KOPT-K1 (cell line): ENCODE measurements around the gene MZT2A.
"Not testable (repeated sequence)": the region's sequence is repeated elsewhere in the genome, so short reads cannot be mapped to it uniquely, and the experiment has no call there.

Experiments
- H3K27ac ChIP-seq: fragments of 200-600 bp; sonication (generic); 2 replicates; pipeline ENCODE4 v1.5.1; 2016; ENCODE audit warnings: antibody characterized with exemption, mild to moderate bottlenecking, low read depth, low read length; ENCODE audit not compliant: poor library complexity, severe bottlenecking
- H3K36me3 ChIP-seq: fragments of 200-600 bp; sonication (generic); 2 replicates; pipeline ENCODE4 v1.5.1; 2017; ENCODE audit warnings: antibody characterized with exemption, mild to moderate bottlenecking, low read length, moderate library complexity; ENCODE audit not compliant: insufficient read depth
- H3K9me3 ChIP-seq: fragments of 200-600 bp; sonication (generic); 2 replicates; pipeline ENCODE4 v1.5.1; 2017; ENCODE audit warnings: antibody characterized with exemption, low read length, mild to moderate bottlenecking; ENCODE audit not compliant: insufficient read depth, poor library complexity, severe bottlenecking

The MZT2A gene

DNA sequence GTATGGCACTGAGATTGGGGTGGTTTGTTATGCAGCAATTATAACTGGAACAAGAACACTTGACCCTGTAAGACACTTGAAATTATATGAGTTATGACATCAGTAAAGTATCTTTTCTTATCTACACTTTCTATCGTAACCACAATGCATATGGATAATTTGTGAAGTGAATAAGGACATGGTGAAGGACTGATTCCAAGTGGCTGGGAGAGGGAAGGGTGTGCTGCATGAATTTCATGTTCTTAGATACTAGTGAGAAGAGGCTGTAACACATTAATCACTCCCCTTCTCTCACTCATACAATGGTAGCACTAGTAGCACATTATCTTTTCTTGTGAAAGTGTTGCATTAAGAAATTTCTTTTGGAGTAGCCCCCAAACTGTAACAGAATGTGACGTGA, 37.3 kb downstream of the MZT2A start:
- H3K9me3 ChIP-seq, H3K27ac ChIP-seq, H3K36me3 ChIP-seq: not testable (repeated sequence)

GRCh38 chr2:131451265-131451949, 40.8 kb downstream of the MZT2A start:
- not testable (repeated sequence) for H3K9me3 ChIP-seq, H3K36me3 ChIP-seq
- H3K27ac ChIP-seq: peak overlapping the region; percentile 29

DNA sequence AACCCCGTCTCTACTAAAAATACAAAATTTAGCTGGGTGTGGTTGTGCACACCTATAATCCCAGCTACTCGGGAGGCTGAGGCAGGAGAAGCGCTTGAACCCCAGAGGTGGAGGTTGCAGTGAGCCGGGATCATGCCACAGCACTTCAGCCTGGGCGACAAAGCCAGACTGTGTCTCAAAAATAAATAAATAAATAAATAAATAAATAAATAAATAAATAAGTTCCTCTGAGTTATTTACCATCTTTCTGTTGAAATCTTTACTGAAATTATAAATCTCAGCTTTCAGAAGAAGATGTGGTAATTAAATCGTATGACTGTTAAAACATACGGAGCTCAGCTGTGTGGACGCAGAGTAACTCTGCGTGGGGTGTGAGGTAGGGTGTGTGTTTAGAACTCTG, 44.2 kb downstream of the MZT2A start:
- not testable (repeated sequence) for H3K9me3 ChIP-seq, H3K36me3 ChIP-seq

GRCh38 chr2:131445896-131446295, 46.3 kb downstream of the MZT2A start:
- no peak overlapping the region for H3K27ac ChIP-seq
- no peaks in the 10 kb centered on the region for H3K9me3 ChIP-seq
- no peaks in the 10 kb centered on the region for H3K36me3 ChIP-seq

More for the DNA sequence above, 44.2 kb downstream of the MZT2A start:
- not testable (repeated sequence) for H3K27ac ChIP-seq

- H3K36me3 ChIP-seq: not testable (repeated sequence)
Measured at GRCh38 chr2:131445515-131445797, 46.7 kb downstream of the MZT2A start.

DNA sequence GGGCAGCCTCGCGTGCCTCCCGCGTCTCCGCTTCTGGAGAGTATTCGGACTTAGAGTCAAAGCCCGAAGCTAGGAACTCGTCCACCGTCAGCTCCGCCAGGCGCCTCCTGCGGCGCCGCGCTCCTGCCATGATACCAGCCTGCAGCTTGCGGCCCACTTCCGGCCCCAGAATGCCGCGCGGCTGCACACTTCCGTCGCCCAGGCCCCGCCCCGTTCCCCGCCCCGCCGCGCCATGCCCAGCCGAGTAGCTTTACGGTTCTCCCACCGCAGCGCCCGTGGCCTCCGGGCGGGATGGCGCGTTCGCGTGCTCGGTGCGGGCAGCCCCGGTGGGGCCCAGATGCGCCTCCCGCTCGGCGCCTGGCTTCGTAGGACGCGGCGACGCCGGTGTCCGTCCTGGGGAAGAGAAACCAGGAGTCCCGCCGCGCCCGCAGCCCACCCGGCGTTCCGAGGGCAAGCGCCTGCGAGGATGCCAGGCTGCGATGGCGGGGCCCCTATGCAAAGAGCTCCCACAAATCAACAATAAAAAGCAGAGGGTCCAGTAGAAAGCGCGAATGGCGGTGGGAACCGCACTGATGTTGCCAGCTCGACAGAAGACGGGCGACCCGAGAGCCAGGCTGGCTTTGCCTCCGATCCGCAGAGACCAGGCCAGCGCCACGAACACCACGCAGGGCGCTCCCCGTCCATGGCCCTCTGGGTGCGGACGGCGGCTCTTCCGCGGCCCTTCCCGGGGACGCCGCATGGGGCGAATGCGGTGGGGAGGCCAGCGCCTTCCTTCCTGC, 47.3 kb downstream of the MZT2A start:
- not testable (repeated sequence) for H3K9me3 ChIP-seq, H3K27ac ChIP-seq, H3K36me3 ChIP-seq

More at GRCh38 chr2:131445515-131445797, 46.7 kb downstream of the MZT2A start:
- not testable (repeated sequence) for H3K27ac ChIP-seq, H3K9me3 ChIP-seq

DNA sequence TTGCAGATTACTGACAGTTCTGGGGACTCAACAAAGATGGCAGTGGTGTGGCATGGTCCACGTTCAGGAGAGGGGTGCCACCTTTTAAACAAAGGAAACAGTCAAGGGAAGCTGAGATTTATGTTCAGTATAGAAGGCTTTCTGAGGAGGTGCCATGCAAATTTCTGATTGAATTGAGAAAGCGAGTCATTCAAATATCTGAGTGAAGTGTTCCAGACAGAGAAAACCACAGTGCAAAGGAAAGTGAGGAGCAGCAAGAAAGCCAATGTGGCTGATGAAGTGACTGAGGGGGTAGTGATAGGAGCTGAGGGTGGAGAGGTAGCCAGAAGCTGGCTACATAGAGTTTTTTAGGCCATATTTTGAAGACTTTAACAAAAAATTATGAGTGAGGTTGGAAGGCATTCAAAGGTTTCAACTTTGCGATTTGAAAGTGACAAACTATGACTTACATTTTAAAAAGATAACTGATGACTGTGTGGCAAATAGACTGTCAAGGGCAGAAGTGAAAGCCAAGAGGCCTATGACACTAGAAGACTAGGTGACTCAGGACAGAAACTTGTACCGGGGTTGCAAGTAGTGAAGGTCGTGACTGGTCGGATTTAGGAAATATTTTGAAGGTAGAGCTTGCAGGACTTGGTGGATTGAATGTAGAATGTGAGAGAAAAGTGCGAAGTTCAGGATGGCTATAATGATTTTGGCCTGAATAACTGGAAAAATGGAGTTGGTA, 51.3 kb downstream of the MZT2A start:
- not testable (repeated sequence) for H3K27ac ChIP-seq, H3K9me3 ChIP-seq, H3K36me3 ChIP-seq
